Liver (tissue), 9 donors: ENCODE results near the gene ELF1. TPM values are rescaled to one million over a fixed set of nuclear protein-coding genes. Genes with fewer than 3 reads are reported as not detected.

Source experiments
- DNase-seq: peaks from one replicate; pipeline ENCODE4 v3.0.0-alpha.2; 2017; ENCODE audit warnings: low spot score
- H3K27ac ChIP-seq, 2 donors: one replicate each; pipeline ENCODE4 v1.7.0; 2013; ENCODE audit warnings: inconsistent platforms in 2 of 2, low read length in 2 of 2, control low read depth in 1 of 2, low read depth in 1 of 2, mild to moderate bottlenecking in 1 of 2
- H3K27me3 ChIP-seq, 4 donors: one replicate each; pipeline versions ENCODE4 v1.6.1 to v1.7.0; 2013; ENCODE audit warnings: low read length in 3 of 4, inconsistent platforms in 1 of 4, mild to moderate bottlenecking in 1 of 4, moderate library complexity in 1 of 4; ENCODE audit not compliant: control insufficient read depth in 4 of 4, insufficient read depth in 4 of 4
- H3K36me3 ChIP-seq, 4 donors: one replicate each; pipeline versions ENCODE4 v1.6.1 to v1.7.0; 2013; ENCODE audit warnings: low read length in 3 of 4, mild to moderate bottlenecking in 3 of 4, low read depth in 1 of 4, moderate library complexity in 1 of 4; ENCODE audit not compliant: control insufficient read depth in 4 of 4, insufficient read depth in 3 of 4
- H3K4me1 ChIP-seq, 4 donors: one replicate each; pipeline versions ENCODE4 v1.6.1 to v1.7.0; 2013; ENCODE audit warnings: low read length in 3 of 4, mild to moderate bottlenecking in 3 of 4, moderate library complexity in 1 of 4; ENCODE audit not compliant: control insufficient read depth in 4 of 4, insufficient read depth in 4 of 4
- H3K4me3 ChIP-seq, 3 donors: one replicate each; pipeline versions ENCODE4 v1.6.1 to v1.7.0; 2013; ENCODE audit warnings: low read length in 3 of 3, control low read depth in 1 of 3, low read depth in 1 of 3, mild to moderate bottlenecking in 1 of 3
- H3K9ac ChIP-seq, 2 donors: one replicate each; pipeline ENCODE4 v1.7.0; 2013; ENCODE audit warnings: low read length in 2 of 2, mild to moderate bottlenecking in 2 of 2, moderate library complexity in 2 of 2, control low read depth in 1 of 2, low read depth in 1 of 2
- H3K9me3 ChIP-seq, 4 donors: one replicate each; pipeline versions ENCODE4 v1.6.1 to v1.7.0; 2013; ENCODE audit warnings: low read length in 3 of 4; ENCODE audit not compliant: control insufficient read depth in 4 of 4
- EGR1 ChIP-seq, 2 donors: IDR thresholded peaks; 2 replicates each; pipeline ENCODE4 v1.6.1; 2016 to 2018; ENCODE audit warnings: antibody characterized with exemption in 2 of 2, low read depth in 2 of 2
- FOXA1 ChIP-seq: IDR thresholded peaks from 2 replicates; pipeline ENCODE4 v1.6.1; 2016; ENCODE audit warnings: antibody characterized with exemption
- FOXA2 ChIP-seq: IDR thresholded peaks from 2 replicates; pipeline ENCODE4 v1.6.1; 2016; ENCODE audit warnings: antibody characterized with exemption
- GABPA ChIP-seq, 2 donors: IDR thresholded peaks in 1 of 2; conservative IDR thresholded peaks in 1 of 2; 2 replicates each; pipeline ENCODE4 v1.6.1; 2016; ENCODE audit warnings: antibody characterized with exemption in 2 of 2, mild to moderate bottlenecking in 1 of 2, moderate library complexity in 1 of 2
- HNF4A ChIP-seq, 2 donors: conservative IDR thresholded peaks; 2 replicates each; pipeline ENCODE4 v1.6.1; 2016; ENCODE audit warnings: antibody characterized with exemption in 2 of 2, mild to moderate bottlenecking in 2 of 2
- HNF4G ChIP-seq: IDR thresholded peaks from 2 replicates; pipeline ENCODE4 v1.6.1; 2016; ENCODE audit warnings: antibody characterized with exemption
- JUND ChIP-seq, 2 donors: IDR thresholded peaks; 2 replicates each; pipeline ENCODE4 v1.6.1; 2016; ENCODE audit warnings: antibody characterized with exemption in 2 of 2
- NR2F2 ChIP-seq: IDR thresholded peaks from 2 replicates; pipeline ENCODE4 v1.6.1; 2016; ENCODE audit warnings: antibody characterized with exemption
- RAD21 ChIP-seq, 2 donors: IDR thresholded peaks; 2 replicates each; pipeline ENCODE4 v1.6.1; 2016; ENCODE audit warnings: antibody characterized with exemption in 2 of 2, mild to moderate bottlenecking in 2 of 2
- SP1 ChIP-seq: IDR thresholded peaks from 2 replicates; pipeline ENCODE4 v1.6.1; 2018; ENCODE audit warnings: antibody characterized with exemption, mild to moderate bottlenecking
- TAF1 ChIP-seq: conservative IDR thresholded peaks from 2 replicates; pipeline ENCODE4 v1.6.1; 2016; ENCODE audit warnings: antibody characterized with exemption, mild to moderate bottlenecking
- YY1 ChIP-seq: IDR thresholded peaks from 2 replicates; pipeline ENCODE4 v1.6.1; 2016; ENCODE audit warnings: antibody characterized with exemption, mild to moderate bottlenecking
- WGBS: extraction: QIAGEN DNeasy Blood & Tissue Kit; methylation state at CpG from one replicate; pipeline ENCODE4 v1.1.7; 2013; 5-methylcytosine and 5-hydroxymethylcytosine counted together
- polyA plus RNA-seq, 2 donors: library from polyadenylated mRNA; stranded (reverse) in 1 of 2; unstranded in 1 of 2; fragments of 200-250 nt in 1 of 2; fragments of >200 nt in 1 of 2; fragmentation: Nextera tagmentation in 1 of 2; extraction: Ambion mirVana in 1 of 2; gene quantifications; one replicate each; pipeline versions ENCODE4 v1.2.1 to v1.2.3, GENCODE V29; 2013 to 2015
- total RNA-seq, 2 donors: library from RNA; depleted of rRNA; stranded (reverse); fragments of >200 nt; gene quantifications; one replicate each; pipeline ENCODE4 v1.2.3, GENCODE V29; 2014
- TF ChIP-seq, protein P1 (sequence below): IDR thresholded peaks from 2 replicates; pipeline ENCODE4 v1.6.1; 2016; ENCODE audit warnings: antibody characterized with exemption
- TF ChIP-seq, protein P2 (sequence below): IDR thresholded peaks from 2 replicates; pipeline ENCODE4 v1.6.1; 2016; ENCODE audit warnings: antibody characterized with exemption, mild to moderate bottlenecking
- TF ChIP-seq, protein P3 (sequence below): IDR thresholded peaks from 2 replicates; pipeline ENCODE4 v1.6.1; 2016; ENCODE audit warnings: antibody characterized with exemption
- TF ChIP-seq, protein P4 (sequence below): IDR thresholded peaks from 2 replicates; pipeline ENCODE4 v1.6.1; 2016; ENCODE audit warnings: antibody characterized with exemption
- donor health status: healthy.
- donor health status: healthy.
- donor health status: healthy.
- donor health status: healthy.
- donor health status: healthy.

ELF1 gene
- total and polyA plus RNA-seq, 4 donors: 15.3 to 57.2 (median 26.5) TPM

DNA sequence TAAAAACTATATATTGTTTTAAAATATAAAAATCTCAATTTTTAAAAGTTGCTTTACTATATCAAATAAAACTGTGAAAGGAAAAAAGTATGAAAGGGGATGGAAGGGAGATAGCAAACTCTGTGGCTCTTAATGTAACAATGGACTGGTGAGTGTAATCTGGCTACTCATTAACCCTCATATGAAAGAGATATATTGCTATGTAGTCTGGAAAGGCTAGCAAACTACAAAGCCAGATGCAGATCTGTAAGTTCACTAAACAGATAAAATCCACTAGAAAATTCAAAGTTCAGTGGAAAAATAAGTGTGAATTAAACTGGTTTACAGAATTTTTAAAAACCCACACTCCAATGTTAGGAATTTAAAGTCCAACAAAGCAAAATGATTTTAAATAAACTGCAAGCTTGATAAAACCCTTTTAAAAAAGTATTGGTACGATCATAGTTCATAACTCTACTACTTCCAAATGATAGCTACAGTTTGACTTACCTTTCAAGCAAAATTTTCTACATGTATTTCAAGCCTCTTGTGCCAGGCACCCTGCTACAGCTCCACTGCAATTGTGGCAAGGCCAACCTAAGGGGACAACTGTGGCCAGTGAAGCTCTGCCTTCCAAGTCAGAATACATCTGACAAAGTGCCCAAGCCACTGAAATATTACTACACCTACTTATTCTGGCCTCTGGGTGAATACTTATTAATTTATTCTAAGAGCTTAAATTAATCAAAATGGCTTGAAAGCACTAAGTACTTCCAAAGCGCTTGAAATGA is 647 bp upstream of the ELF1 start:
- H3K4me1 ChIP-seq: peaks cover 8 to 30% (median 25%) of the 10 kb centered on the region in 4 donors
- WGBS: 59% methylated on average over 2 of the region's 2 CpGs
- no peaks in the 10 kb centered on the region for H3K27me3 ChIP-seq
- no peaks in the 10 kb centered on the region for H3K9me3 ChIP-seq
- peak overlapping the region; percentile 57 to 75 for H3K27ac ChIP-seq
- H3K36me3 ChIP-seq: no peaks in the 10 kb centered on the region
- TF ChIP-seq HNF4G (no peak), EGR1 (IDR thresholded peaks at IDR 0.05; ENCODE audit: low read depth in 2 of 2) (no peak), HNF4A (conservative IDR thresholded peaks at IDR 0.05) (peak in 1 of 2 donors; percentile 24), TAF1 (no peak)
- TF ChIP-seq, protein P1, sequence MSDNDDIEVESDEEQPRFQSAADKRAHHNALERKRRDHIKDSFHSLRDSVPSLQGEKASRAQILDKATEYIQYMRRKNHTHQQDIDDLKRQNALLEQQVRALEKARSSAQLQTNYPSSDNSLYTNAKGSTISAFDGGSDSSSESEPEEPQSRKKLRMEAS: no peak
- TF ChIP-seq, protein P2, sequence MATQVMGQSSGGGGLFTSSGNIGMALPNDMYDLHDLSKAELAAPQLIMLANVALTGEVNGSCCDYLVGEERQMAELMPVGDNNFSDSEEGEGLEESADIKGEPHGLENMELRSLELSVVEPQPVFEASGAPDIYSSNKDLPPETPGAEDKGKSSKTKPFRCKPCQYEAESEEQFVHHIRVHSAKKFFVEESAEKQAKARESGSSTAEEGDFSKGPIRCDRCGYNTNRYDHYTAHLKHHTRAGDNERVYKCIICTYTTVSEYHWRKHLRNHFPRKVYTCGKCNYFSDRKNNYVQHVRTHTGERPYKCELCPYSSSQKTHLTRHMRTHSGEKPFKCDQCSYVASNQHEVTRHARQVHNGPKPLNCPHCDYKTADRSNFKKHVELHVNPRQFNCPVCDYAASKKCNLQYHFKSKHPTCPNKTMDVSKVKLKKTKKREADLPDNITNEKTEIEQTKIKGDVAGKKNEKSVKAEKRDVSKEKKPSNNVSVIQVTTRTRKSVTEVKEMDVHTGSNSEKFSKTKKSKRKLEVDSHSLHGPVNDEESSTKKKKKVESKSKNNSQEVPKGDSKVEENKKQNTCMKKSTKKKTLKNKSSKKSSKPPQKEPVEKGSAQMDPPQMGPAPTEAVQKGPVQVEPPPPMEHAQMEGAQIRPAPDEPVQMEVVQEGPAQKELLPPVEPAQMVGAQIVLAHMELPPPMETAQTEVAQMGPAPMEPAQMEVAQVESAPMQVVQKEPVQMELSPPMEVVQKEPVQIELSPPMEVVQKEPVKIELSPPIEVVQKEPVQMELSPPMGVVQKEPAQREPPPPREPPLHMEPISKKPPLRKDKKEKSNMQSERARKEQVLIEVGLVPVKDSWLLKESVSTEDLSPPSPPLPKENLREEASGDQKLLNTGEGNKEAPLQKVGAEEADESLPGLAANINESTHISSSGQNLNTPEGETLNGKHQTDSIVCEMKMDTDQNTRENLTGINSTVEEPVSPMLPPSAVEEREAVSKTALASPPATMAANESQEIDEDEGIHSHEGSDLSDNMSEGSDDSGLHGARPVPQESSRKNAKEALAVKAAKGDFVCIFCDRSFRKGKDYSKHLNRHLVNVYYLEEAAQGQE: no peak
- no peak for DNase-seq
- H3K4me3 ChIP-seq: no peak overlapping the region
- H3K9ac ChIP-seq: peak overlapping the region in 1 of 2 donors; percentile 37

DNA sequence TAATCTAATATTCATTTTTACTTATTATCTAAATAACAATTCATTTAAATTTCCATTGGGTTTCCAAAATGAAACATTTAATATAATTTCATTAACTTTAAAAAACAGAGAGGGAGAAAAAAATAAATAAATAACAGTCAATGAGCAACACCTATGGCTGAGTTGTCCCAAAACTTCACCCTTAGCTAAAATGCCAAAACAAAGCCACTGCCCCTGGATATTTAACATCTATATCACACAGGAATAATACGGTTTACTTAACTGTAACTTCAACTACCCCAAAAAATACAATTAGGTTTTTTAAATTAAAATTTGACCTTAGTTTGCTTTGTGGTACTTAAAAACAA is 541 bp downstream of the ELF1 start:
- no peaks in the 10 kb centered on the region for H3K27me3 ChIP-seq
- peak overlapping the region; percentile 57 to 75 for H3K27ac ChIP-seq
- WGBS: 74% methylated on average over 1 of the region's 1 CpG
- TF ChIP-seq JUND (IDR thresholded peaks at IDR 0.05) (no peak), FOXA2 (no peak), HNF4G (no peak), SP1 (no peak), YY1 (no peak), EGR1 (IDR thresholded peaks at IDR 0.05; ENCODE audit: low read depth in 2 of 2) (no peak), NR2F2 (no peak), TAF1 (no peak), RAD21 (IDR thresholded peaks at IDR 0.05) (no peak), GABPA (IDR thresholded peaks at IDR 0.05 in 1 of 2, conservative IDR thresholded peaks at IDR 0.05 in 1 of 2) (no peak), FOXA1 (no peak)
- TF ChIP-seq, protein P3, sequence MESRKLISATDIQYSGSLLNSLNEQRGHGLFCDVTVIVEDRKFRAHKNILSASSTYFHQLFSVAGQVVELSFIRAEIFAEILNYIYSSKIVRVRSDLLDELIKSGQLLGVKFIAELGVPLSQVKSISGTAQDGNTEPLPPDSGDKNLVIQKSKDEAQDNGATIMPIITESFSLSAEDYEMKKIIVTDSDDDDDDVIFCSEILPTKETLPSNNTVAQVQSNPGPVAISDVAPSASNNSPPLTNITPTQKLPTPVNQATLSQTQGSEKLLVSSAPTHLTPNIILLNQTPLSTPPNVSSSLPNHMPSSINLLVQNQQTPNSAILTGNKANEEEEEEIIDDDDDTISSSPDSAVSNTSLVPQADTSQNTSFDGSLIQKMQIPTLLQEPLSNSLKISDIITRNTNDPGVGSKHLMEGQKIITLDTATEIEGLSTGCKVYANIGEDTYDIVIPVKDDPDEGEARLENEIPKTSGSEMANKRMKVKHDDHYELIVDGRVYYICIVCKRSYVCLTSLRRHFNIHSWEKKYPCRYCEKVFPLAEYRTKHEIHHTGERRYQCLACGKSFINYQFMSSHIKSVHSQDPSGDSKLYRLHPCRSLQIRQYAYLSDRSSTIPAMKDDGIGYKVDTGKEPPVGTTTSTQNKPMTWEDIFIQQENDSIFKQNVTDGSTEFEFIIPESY: no peak
- TF ChIP-seq, protein P4, sequence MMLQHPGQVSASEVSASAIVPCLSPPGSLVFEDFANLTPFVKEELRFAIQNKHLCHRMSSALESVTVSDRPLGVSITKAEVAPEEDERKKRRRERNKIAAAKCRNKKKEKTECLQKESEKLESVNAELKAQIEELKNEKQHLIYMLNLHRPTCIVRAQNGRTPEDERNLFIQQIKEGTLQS: no peak
- no peaks in the 10 kb centered on the region for H3K36me3 ChIP-seq
- H3K9me3 ChIP-seq: no peaks in the 10 kb centered on the region
- no peak for DNase-seq
- peak overlapping the region; percentile 63 to 91 for H3K9ac ChIP-seq
- peak overlapping the region in 1 of 3 donors; percentile 6 for H3K4me3 ChIP-seq
- peaks cover 5 to 30% (median 22%) of the 10 kb centered on the region in 4 donors for H3K4me1 ChIP-seq
